ENCODE measurements around the gene UXS1.

DNA sequence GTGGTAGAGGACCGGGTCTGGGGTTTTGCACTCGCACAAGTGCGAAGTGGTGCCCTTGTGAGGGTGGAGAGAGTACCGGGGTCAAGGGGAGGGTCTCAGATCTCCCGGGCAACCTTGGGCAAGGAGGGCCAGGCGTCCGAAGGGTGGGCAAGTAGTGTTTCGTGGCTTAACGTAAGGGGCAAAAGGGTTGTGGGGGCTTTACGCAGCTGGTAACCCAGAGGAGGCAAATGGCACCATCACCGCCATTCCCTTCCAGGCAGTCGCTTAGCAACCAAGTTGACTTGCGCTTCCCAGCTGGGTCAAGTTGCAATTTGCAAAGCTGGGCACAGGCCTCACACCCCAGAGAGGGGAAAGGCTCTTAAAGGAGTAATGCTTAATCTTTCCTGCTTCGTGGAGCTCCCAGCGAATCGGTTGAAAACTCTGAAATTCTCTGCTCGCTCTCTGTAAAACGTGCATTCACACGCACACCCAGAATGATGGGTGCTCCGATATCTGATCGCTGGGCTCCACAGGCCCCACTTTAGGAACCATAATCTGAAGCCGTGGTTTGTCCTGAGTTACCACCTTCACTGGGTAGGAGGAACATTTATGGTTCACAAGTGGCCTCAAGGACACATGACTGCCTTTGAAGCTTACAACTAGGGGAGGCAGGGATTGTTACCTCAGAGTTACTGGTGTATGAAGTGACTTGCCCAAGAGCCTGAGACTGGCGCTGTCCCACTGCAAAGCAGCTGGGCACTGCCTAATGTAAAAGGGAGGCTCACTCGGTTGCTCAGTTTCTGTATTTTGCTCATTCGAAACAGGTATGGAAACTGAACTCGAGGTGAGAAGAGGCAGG, 127.9 kb downstream of the UXS1 start:
- TF ChIP-seq, protein P1, sequence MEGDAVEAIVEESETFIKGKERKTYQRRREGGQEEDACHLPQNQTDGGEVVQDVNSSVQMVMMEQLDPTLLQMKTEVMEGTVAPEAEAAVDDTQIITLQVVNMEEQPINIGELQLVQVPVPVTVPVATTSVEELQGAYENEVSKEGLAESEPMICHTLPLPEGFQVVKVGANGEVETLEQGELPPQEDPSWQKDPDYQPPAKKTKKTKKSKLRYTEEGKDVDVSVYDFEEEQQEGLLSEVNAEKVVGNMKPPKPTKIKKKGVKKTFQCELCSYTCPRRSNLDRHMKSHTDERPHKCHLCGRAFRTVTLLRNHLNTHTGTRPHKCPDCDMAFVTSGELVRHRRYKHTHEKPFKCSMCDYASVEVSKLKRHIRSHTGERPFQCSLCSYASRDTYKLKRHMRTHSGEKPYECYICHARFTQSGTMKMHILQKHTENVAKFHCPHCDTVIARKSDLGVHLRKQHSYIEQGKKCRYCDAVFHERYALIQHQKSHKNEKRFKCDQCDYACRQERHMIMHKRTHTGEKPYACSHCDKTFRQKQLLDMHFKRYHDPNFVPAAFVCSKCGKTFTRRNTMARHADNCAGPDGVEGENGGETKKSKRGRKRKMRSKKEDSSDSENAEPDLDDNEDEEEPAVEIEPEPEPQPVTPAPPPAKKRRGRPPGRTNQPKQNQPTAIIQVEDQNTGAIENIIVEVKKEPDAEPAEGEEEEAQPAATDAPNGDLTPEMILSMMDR (IDR thresholded peaks at IDR 0.05): no peak
- no peak for TF ChIP-seq POLR2A (IDR thresholded peaks at IDR 0.05)
